SU-DHL-6 (cell line): Measurements from ENCODE around the gene PIK3C2B.

ENCODE experiments used
- EZH2phosphoT487 ChIP-seq: fragments of 200-600 bp; sonication (generic), shearing (Covaris generic); conservative IDR thresholded peaks from 2 replicates; pipeline ENCODE4 v1.6.1; 2018; ENCODE audit warnings: mild to moderate bottlenecking, antibody characterized with exemption, low read length, moderate library complexity, mixed read lengths
- TF ChIP-seq, protein P1 (sequence below): fragments of 200-600 bp; sonication (generic); IDR thresholded peaks from one replicate; pipeline ENCODE4 v1.5.1; 2017; ENCODE audit warnings: antibody characterized with exemption, mild to moderate bottlenecking, low read length, moderate library complexity; ENCODE audit not compliant: insufficient read depth, poor library complexity, severe bottlenecking

- TF ChIP-seq, protein P1, sequence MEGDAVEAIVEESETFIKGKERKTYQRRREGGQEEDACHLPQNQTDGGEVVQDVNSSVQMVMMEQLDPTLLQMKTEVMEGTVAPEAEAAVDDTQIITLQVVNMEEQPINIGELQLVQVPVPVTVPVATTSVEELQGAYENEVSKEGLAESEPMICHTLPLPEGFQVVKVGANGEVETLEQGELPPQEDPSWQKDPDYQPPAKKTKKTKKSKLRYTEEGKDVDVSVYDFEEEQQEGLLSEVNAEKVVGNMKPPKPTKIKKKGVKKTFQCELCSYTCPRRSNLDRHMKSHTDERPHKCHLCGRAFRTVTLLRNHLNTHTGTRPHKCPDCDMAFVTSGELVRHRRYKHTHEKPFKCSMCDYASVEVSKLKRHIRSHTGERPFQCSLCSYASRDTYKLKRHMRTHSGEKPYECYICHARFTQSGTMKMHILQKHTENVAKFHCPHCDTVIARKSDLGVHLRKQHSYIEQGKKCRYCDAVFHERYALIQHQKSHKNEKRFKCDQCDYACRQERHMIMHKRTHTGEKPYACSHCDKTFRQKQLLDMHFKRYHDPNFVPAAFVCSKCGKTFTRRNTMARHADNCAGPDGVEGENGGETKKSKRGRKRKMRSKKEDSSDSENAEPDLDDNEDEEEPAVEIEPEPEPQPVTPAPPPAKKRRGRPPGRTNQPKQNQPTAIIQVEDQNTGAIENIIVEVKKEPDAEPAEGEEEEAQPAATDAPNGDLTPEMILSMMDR, result no peak
- TF ChIP-seq EZH2phosphoT487, result no peak
Measured at GRCh38 chr1:204505674-204506200, 11.1 kb upstream of the PIK3C2B start.
